Loucy (cell line): ENCODE measurements around the gene CHN2.
A peak's percentile ranks its signal among the peaks of the same experiment; 100 is the strongest.

Source experiments
- H2AFZ ChIP-seq: fragments of 200-600 bp; sonication (generic); 2 replicates; pipeline ENCODE4 v1.6.0; 2016; ENCODE audit warnings: antibody characterized with exemption, mild to moderate bottlenecking, low read length, moderate library complexity
- H3F3A ChIP-seq: fragments of 200-600 bp; 2 replicates; pipeline ENCODE4 v1.6.0; 2016; ENCODE audit warnings: antibody characterized with exemption, low read depth, mild to moderate bottlenecking
- H3K27me3 ChIP-seq: fragments of 200-600 bp; sonication (generic); 2 replicates; pipeline ENCODE4 v1.6.1; 2014; ENCODE audit warnings: low read length, mild to moderate bottlenecking; ENCODE audit not compliant: insufficient read depth, poor library complexity, severe bottlenecking
- H3K36me3 ChIP-seq: fragments of 200-600 bp; sonication (generic); 2 replicates; pipeline ENCODE4 v1.6.1; 2016; ENCODE audit warnings: low read length; ENCODE audit not compliant: insufficient read depth
- H3K4me1 ChIP-seq: fragments of 200-600 bp; sonication (generic); 2 replicates; pipeline ENCODE4 v1.5.1; 2014; ENCODE audit warnings: low read length, mild to moderate bottlenecking; ENCODE audit not compliant: insufficient read depth, poor library complexity, severe bottlenecking
- H3K4me2 ChIP-seq: fragments of 200-600 bp; sonication (generic); 2 replicates; pipeline ENCODE4 v1.6.0; 2014; ENCODE audit warnings: antibody characterized with exemption, low read length, low read depth, mild to moderate bottlenecking; ENCODE audit not compliant: poor library complexity, severe bottlenecking
- H3K4me3 ChIP-seq: fragments of 200-600 bp; sonication (generic); 2 replicates; pipeline ENCODE4 v1.5.1; 2014; ENCODE audit warnings: low read length, mild to moderate bottlenecking, mixed read lengths; ENCODE audit not compliant: poor library complexity, severe bottlenecking
- H3K79me2 ChIP-seq: fragments of 200-600 bp; sonication (generic); 2 replicates; pipeline ENCODE4 v1.6.1; 2014; ENCODE audit warnings: low read length; ENCODE audit not compliant: insufficient read depth
- H3K9ac ChIP-seq: fragments of 200-600 bp; sonication (generic); 2 replicates; pipeline ENCODE4 v1.6.0; 2014; ENCODE audit warnings: mild to moderate bottlenecking, low read depth, low read length, moderate library complexity; ENCODE audit not compliant: poor library complexity, severe bottlenecking
- H3K9me2 ChIP-seq: fragments of 200-600 bp; sonication (generic); replicated peaks from 2 replicates; pipeline ENCODE4 v1.6.1; 2016; ENCODE audit warnings: low read depth, low read length, mixed read lengths
- H3K9me3 ChIP-seq: fragments of 200-600 bp; sonication (generic); 2 replicates; pipeline ENCODE4 v1.6.1; 2014; ENCODE audit warnings: mild to moderate bottlenecking, antibody characterized with exemption, low read length, low read depth; ENCODE audit not compliant: insufficient read depth
- H4K20me1 ChIP-seq: fragments of 200-600 bp; sonication (generic); 2 replicates; pipeline ENCODE4 v1.6.0; 2014; ENCODE audit warnings: antibody characterized with exemption, low read length, mild to moderate bottlenecking; ENCODE audit not compliant: insufficient read depth, poor library complexity, severe bottlenecking
- EZH2phosphoT487 ChIP-seq: fragments of 200-600 bp; IDR thresholded peaks from 2 replicates; pipeline ENCODE4 v1.6.1; 2018; ENCODE audit warnings: antibody characterized with exemption, mild to moderate bottlenecking, moderate library complexity, borderline replicate concordance
- TF ChIP-seq, protein P1 (sequence below): fragments of 200-600 bp; sonication (generic); conservative IDR thresholded peaks from 2 replicates; pipeline ENCODE4 v1.5.1; 2014; ENCODE audit warnings: mild to moderate bottlenecking, antibody characterized with exemption, low read length

CHN2 gene

DNA sequence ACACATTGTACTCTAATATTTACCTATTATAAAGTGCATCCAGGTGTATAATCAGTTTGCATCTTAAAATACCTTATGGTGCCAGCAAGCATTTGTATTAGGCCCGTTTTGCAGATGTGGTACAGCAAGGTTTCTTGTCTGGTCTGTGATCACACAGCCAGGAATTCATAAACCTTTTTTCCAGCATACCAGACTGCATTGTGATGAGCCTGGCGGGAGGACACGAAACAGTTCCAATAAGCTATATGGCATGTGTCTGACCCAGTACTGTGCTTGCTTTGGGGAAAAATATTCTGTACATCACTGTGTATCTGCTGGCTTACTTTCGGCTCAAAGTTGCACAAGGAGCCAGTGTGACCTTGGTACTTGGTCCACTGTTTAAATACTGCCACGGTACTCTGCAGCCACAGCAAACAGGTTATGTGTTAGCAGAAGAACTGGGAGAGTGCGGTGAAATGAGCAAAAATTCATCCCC is 36.3 kb downstream of the CHN2 start:
- H4K20me1 ChIP-seq, result no peaks in the 10 kb centered on the region
- no peak overlapping the region for H3K4me3 ChIP-seq
- H3F3A ChIP-seq, result no peaks in the 10 kb centered on the region
- peaks cover 29% of the 10 kb centered on the region for H3K4me1 ChIP-seq
- H2AFZ ChIP-seq, result no peak overlapping the region
- no peak overlapping the region for H3K9ac ChIP-seq
- no peaks in the 10 kb centered on the region for H3K27me3 ChIP-seq
- no peaks in the 10 kb centered on the region for H3K36me3 ChIP-seq
- H3K79me2 ChIP-seq, result peaks cover 9% of the 10 kb centered on the region; the same call in 1 of the 2 replicates
- H3K9me2 ChIP-seq, result no peaks in the 10 kb centered on the region
- H3K9me3 ChIP-seq, result no peaks in the 10 kb centered on the region
- TF ChIP-seq, protein P1, sequence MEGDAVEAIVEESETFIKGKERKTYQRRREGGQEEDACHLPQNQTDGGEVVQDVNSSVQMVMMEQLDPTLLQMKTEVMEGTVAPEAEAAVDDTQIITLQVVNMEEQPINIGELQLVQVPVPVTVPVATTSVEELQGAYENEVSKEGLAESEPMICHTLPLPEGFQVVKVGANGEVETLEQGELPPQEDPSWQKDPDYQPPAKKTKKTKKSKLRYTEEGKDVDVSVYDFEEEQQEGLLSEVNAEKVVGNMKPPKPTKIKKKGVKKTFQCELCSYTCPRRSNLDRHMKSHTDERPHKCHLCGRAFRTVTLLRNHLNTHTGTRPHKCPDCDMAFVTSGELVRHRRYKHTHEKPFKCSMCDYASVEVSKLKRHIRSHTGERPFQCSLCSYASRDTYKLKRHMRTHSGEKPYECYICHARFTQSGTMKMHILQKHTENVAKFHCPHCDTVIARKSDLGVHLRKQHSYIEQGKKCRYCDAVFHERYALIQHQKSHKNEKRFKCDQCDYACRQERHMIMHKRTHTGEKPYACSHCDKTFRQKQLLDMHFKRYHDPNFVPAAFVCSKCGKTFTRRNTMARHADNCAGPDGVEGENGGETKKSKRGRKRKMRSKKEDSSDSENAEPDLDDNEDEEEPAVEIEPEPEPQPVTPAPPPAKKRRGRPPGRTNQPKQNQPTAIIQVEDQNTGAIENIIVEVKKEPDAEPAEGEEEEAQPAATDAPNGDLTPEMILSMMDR, result no peak
- no peak for TF ChIP-seq EZH2phosphoT487
- H3K4me2 ChIP-seq, result no peak overlapping the region

DNA sequence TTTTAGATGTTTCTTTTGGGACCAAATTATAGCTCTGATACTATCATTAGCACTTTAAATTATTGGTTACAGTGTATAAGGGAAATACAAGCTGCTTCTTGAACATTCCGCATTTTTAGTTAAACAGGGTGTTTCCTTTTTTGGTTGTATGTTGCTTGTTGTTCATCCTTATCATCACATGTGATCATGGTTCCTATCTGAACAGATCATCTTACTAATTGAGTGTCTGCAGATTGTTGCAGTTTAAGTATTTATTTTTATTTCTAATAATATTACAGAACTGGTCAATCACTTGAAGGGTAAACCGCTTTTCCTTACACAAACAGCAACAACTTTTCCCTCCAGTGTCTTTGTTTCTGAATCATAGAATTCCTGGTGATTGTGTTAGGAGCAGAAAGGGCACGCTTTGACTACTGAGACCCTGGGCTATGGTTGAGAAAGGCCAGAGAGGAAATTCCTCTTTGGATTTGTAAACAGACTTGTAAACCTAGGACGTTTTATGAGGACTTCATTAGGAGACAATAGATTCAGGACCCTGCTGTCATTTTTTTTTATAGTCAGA is 37.2 kb downstream of the CHN2 start:
- H3K4me1 ChIP-seq, result peaks cover 29% of the 10 kb centered on the region
- H3K9me3 ChIP-seq, result no peaks in the 10 kb centered on the region
- no peak overlapping the region for H3K4me3 ChIP-seq
- no peak overlapping the region for H2AFZ ChIP-seq
- H3K4me2 ChIP-seq, result no peak overlapping the region
- no peaks in the 10 kb centered on the region for H3F3A ChIP-seq
- H3K79me2 ChIP-seq, result peaks cover 9% of the 10 kb centered on the region; the same call in 1 of the 2 replicates
- no peaks in the 10 kb centered on the region for H3K36me3 ChIP-seq
- H3K9ac ChIP-seq, result no peak overlapping the region
- no peaks in the 10 kb centered on the region for H3K9me2 ChIP-seq
- TF ChIP-seq, protein P1, result no peak
- no peak for TF ChIP-seq EZH2phosphoT487
- H4K20me1 ChIP-seq, result no peaks in the 10 kb centered on the region
- H3K27me3 ChIP-seq, result no peaks in the 10 kb centered on the region

DNA sequence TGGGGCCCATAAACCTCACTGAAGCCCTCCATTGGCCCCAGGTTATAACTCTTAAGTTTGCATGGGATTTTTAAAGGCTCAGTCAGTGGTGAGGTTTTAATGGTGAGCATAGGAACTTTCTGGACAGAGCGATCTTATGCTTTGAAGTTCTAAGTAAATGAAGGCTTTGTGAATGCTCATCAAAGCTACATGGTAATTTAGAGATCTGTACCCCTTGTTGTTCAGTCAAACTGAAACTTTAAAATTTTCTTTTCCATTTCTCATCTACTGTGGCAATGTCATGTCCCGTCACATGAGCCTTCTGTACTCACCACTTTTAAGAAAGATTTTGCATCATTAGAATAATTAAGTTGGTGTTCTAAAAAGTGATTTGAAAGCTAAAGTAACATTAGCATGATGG is 39.9 kb downstream of the CHN2 start:
- no peaks in the 10 kb centered on the region for H4K20me1 ChIP-seq
- no peaks in the 10 kb centered on the region for H3K9me2 ChIP-seq
- H3K4me1 ChIP-seq, result peaks cover 29% of the 10 kb centered on the region
- no peaks in the 10 kb centered on the region for H3K27me3 ChIP-seq
- peaks cover 9% of the 10 kb centered on the region; the same call in 1 of the 2 replicates for H3K79me2 ChIP-seq
- no peaks in the 10 kb centered on the region for H3F3A ChIP-seq
- H3K36me3 ChIP-seq, result no peaks in the 10 kb centered on the region
- TF ChIP-seq, protein P1, result no peak
- TF ChIP-seq EZH2phosphoT487, result no peak
- H3K9ac ChIP-seq, result peak overlapping the region; percentile 2
- H3K9me3 ChIP-seq, result no peaks in the 10 kb centered on the region
- no peak overlapping the region for H2AFZ ChIP-seq
- H3K4me2 ChIP-seq, result peak overlapping the region; percentile 43
- H3K4me3 ChIP-seq, result peak overlapping the region; percentile 24
